Thyroid gland (tissue), 4 donors: Measurements from ENCODE around the gene TMEM254.

ENCODE experiments used
- CTCF ChIP-seq, 6 experiments: fragments of 200-600 bp in 3 of 6; fragments of 450-650 bp in 3 of 6; sonication (generic) in 3 of 6; IDR thresholded peaks; one replicate each; pipeline ENCODE4 v1.5.1; 2016 to 2019; ENCODE audit warnings: antibody characterized with exemption in 6 of 6, mild to moderate bottlenecking in 2 of 6, inconsistent platforms in 1 of 6, moderate library complexity in 1 of 6
- POLR2A ChIP-seq, 2 donors: fragments of 450-650 bp; IDR thresholded peaks; one replicate each; pipeline ENCODE4 v1.6.1; 2017; ENCODE audit warnings: antibody characterized with exemption in 2 of 2, mild to moderate bottlenecking in 2 of 2, moderate library complexity in 1 of 2

DNA sequence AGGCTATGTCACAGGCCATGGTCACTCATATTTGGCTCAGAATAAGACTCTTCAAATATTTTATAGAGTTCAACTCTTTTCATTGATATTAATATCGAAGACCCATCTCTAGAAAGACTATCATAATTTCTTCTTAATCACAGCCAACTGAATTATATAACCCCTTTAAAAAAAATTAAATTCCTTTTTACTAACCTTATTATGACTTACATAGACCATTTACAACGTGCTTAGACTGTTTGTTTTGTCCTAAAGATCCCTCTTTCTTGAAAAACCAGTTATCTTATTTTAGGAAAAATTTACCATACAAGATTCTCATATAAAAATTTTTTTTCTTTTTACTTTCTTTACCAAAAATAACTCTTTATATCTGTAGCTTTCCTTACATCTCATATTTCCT is 10.2 kb upstream of the TMEM254 start:
- no peak for TF ChIP-seq POLR2A (IDR thresholded peaks at IDR 0.05)
- TF ChIP-seq CTCF (IDR thresholded peaks at IDR 0.05), result no peak
